GM21529 (cell line): ENCODE data around the gene EPAS1.

Experiments
- ATAC-seq: cut with Tn5 transposase; IDR thresholded peaks from one replicate; pipeline ENCODE4 v1.9.1; 2021; ENCODE audit not compliant: unreplicated experiment

Gene EPAS1

DNA sequence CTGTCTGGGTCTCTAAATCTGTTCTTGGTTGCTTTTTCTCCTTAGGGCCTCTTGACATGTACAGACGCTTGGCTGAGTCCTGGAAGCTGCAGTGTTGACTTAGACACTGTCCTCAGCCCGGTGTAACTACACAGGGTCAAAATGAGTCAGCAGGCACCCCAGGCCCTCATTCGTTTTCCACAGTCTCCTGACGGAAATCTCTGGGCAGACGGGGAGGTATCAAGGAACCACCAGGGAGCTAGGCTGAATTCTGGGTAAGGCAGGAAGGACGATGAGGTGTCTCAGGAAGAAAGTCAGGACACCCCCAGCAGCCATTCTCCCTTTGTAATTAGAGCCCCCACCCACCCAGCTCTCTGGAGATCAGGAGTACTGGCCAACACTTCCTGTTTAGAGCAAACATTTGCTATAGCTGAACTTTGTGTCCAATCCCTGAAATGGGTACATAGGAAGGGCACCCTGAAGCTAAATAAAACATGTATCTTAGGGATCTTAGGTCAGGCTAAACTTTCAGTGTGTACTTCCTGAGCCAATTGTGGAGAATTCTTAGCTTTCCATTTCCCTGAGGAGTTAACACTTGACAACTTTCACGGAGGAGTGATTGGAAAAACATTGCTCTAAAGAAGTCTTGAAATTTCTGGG lies 23.9 kb upstream of the EPAS1 start:
- no peak for ATAC-seq

DNA sequence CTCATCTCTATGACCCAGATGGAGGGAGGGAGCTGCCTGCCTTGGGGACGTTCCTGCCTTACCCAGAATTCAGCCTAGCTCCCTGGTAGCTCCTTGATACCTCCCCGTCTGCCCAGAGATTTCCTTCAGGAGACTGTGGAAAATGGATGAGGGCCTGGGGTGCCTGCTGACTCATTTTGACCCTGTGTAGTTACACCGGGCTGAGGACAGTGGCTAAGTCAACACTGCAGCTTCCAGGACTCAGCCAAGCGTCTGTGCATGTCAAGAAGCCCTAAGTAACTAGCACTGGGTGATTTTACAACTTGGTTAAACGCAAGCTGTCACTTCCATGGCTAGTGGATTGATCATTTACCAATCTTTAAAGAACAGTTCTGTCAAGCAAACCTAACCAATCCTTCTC lies 23.3 kb upstream of the EPAS1 start:
- ATAC-seq: no peak

DNA sequence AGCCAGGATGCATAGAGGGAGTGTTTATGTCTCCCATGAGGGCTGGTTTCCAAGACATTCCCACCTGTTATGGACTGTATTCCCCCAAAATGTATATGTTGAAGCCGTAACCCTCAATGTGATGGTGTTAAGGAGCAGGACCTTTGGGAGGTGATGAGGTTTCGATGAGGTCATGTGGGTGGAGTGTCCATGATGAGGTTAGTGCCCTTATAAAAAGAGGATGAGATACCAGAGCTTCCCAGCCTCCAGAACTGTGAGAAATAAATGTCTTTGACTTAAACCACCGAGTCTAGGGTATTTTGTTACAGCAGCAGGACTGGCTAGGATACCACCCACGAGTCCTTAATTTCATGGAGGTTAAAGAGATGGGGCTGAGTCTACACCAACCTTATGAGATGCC lies 22.6 kb upstream of the EPAS1 start:
- ATAC-seq: no peak

DNA sequence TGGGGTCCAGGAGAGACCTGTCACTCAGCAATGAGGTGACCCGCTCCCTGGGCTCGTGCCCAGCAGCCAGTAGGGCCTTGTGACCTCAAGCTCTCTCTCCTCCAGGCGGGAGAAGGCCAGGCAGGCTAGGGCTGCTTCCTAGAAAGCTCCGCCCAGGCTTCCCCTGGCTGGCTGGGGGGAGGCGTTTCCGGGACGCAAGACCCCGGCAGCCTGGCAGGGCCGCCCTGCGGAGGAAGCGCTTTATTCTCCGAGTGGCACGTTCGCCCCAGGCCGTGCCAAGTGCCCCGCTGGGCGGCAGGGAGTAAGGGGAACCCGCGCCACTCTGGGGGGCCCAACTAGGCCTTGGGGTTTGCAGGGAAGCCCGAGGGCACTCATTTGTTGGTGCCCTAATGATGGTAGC lies 21.2 kb upstream of the EPAS1 start:
- no peak for ATAC-seq

DNA sequence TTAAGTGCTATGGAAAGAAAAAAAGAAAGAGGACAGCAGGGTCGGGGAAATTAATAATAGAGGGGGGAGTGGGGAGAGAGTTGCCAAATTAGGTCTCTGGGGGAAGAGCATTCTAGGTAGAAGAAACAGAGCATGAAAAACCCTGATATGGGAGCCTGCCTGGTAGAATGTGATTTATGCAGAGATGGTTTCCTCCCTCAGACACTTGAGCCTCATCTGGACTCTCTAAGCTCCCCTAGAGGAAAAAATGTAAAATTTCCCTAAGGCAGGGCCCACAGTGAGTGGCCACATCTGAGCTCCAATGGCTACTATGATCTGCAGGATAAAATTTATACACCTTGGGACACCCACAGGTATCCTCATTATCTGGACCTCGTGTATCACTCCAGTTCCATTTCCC lies 20.6 kb upstream of the EPAS1 start:
- no peak for ATAC-seq

DNA sequence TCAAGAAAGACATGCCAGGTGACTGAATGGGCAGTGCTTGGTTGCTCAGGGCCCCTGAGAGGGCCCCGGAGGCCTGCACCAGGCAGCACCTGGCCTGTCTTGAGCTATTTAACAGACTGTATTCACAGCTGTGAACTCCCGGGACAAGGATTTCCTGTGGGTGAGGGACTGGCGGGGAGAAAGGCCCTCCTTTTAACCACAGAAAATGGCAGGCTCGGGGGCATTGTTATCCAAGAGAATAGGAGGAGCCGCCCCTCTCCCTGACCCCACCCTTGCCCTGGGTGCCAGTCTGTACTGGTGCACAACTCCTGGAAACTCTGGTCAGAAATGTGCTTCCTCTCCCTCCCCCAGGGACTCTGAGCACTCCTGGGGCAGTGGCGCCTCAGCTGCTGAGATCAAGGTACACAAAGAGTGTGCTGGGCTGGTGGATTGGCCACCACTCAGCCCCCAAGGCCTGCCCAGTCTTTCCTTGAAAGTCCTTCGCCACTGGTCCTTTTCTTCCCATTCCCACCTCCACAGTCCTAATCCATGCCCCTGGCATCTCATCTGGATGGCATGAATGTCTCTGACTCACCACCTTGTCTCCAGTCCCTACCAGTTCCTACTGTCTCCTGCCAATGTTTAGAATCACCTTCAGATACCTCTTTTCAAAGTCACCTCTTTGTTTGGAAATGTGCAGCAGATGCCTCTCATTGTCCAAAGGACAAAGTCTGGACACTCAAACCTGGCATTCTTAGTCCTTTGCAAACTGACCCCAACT lies 19.6 kb upstream of the EPAS1 start:
- ATAC-seq: no peak

DNA sequence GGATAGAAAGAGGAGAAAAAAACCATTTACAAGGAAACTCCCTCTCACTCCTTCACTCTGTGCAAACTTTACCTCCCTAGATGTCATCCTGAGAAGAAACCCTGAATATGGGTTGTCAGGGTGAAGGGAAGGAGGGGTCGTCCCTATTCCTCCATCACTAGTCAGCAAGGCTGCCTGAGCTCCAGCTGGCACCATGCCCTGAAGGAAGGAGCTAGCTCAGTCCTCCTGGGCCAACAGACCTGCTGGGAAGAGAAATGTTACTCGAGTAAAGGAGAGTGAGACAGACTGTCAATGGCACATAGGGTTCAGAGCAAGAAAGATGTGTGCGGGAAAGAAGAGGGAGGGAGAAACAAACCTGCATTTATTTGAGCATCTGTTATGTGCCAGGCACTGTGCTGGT lies 18.3 kb upstream of the EPAS1 start:
- no peak for ATAC-seq

DNA sequence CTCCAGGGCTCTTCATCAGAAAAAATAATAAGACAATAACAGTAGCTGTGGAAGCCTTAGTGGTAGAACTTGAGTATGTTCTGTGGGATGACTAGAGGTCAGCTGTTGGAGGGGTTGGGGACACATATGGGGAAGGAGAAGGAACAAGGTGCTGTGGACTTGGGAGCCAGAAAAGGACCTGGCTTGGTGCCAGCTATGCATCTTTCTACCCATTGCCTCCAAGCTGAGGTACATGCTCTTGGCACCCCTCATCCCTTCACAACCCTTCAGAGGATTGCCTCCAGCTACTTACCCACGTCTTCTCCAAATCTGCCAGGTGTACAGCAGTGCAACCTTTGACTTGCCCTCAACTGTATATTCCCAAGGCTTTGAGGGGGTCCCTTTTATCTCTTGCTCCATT lies 15.3 kb upstream of the EPAS1 start:
- no peak for ATAC-seq

DNA sequence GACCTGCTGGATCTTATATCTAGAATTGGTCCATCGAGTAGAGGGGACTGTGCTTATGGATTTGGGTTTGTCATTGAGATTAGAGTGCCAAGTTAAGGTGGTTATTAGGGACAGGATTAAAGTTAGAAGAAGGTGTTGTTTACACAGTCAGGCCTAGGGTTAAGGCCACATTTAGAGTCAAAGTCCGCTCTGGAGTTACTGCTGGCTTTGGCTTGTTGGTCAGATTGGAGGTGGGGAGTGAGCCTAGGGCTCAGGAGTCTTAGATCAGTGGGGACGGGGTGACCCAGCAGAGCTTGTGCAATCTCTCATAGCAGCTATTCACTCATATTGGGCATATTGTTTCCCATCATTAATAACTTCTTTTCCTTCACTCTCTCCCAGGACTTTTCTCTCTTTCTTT lies 13.5 kb upstream of the EPAS1 start:
- ATAC-seq: no peak

DNA sequence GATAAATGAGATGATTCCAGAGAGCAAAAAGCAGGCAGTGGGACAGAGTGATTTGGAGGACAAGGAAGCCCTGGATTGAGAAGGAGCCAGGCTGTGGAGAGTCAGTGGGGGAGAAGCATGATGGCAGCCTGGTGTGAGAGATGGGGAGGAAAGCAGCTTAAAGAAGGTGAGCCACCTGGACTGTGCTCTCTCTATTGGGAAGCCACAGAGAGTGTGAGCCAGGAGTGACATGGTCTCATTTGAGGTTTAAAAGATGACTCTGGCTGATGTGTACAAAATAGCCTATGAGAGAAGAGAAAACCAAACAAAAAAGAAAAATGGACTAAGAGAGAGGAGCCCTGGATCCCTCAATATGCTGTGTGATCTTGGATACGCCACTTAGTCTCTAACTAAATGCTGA lies 12.9 kb upstream of the EPAS1 start:
- no peak for ATAC-seq

DNA sequence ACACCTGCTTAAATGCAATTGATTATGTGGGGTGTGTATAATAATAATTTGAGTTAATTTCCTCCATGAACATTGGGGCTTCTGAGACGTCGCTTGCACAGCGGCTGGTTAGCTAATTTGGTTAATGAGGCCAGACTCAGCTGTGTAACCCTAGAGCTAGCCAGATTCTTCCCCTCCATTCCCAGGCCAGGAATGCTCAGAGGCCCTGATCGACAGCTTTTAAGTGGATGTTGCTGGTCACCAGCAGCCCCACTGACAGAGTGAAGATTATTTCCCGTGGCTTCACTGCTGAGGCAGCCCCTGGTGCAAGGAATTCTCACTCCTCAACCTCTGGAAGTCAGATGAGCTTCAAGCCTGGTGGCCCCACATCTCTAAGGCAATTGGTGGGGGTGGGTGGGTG lies 12.4 kb upstream of the EPAS1 start:
- ATAC-seq: no peak

DNA sequence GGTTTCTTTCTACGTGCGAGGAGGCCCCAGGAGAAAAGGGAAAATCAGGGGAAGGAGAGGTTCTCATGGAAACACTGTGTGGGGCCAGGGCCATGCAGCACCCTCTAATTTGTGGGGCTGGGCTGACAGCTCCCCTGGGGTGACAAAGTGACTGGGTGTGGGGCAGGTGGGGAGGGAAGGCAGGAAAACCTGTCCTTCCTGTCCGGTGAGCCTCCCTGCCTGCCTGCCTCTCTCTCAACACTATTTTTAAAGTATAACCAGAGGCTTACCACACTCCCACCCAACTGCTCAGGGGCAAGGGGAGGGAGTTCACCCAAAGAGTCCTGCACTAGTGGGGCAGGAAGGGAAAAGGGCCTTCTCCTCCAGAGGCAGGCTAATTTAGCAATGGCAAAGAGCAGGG lies 10.5 kb upstream of the EPAS1 start:
- no peak for ATAC-seq

DNA sequence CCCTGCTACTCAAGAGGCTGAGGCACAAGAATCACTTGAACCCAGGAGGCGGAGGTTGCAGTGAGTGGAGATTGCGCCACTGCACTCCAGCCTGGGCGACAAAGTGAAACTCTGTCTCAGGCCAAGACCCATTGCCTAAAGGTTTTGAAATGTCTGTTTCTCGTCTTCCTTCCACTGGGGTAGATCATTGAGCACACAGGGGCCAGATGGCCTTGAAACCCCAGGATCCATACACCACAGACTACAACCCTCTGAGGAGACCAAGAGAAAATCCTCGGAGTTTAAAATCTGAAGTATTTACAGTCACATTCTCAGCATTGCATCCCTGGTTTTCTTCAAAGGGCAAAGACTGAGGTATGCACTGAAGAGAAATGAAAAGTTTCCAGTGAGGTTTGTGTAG lies 7.1 kb upstream of the EPAS1 start:
- no peak for ATAC-seq

DNA sequence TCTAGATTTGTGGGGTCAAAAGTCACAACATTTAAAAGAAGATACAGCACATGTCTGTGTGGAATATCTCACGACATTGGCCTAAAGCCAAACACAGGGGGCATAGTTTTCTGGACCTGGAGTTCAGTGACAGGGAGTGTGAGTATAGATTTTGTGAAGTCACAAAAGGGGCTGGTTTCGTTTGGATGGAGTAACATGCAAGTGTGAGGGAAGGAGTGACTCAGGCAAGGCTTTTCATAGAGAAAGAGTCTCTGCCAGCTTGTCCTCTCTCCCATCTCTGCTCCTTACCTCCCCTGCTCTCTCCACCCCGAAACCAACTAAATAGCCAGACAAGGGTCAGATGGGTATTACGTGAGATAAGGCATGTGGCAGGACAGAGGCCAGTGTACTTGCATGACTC lies 3.7 kb upstream of the EPAS1 start:
- ATAC-seq: no peak

DNA sequence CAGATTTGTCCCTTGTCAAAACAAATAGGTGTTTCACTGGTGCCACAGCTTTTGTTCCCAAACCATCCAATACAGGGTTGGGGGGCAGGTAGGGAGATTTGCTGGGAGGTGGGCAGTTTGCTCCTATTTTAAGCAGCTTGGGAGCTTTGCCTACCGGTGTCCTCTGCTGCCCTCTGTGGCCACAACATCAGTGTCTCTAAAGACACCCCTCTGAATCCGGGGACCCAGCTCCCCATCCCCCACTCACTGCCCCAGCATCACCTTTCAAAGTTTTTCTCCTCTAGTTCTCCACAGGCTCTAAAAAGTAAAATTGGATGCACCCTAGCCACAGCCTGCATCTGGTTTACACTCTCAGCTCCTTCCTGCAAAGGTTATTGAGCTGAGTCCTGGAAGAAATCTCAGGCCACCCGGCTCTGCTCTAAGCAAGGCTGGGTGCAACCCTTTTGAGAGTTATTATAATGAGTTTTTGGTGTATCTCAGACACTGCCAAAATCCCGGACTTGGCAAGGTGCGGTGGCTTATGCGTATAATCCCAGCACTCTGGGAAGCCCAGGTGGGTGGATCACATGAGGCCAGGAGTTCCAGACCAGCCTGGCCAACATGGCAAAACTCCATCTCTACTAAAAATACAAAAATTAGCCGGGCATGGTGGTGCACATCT lies 2.9 kb upstream of the EPAS1 start:
- ATAC-seq: no peak

DNA sequence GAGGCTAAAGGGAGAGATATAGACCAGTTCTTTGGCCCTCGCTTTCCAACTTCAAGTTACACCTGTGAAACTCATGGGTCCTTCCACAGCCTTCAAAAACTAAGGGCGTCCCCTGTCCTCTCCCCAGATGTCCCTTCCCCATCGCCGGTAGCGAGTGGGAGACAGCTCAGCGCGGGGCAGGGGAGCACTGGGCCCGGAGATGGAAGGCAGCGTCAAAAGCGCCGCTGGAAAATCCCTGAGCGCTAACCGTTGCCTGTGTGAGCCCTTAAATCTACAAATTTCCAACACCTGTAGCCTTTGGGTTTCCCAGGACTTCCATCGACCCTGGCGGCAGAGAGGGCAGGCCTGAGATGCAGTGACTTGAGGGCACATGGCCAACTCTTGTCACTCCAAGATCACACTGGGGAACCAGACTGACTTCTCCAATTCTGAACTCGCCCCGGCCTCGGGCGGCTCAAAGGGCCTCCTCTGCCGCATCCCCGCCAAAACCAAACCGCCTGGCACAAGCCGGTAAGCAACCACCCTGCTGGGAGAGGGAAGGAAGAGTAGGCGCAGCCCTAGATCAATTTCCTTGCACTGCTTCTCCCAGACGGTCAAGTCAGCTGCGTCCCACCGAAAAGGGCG lies 879 bp upstream of the EPAS1 start:
- ATAC-seq: no peak

DNA sequence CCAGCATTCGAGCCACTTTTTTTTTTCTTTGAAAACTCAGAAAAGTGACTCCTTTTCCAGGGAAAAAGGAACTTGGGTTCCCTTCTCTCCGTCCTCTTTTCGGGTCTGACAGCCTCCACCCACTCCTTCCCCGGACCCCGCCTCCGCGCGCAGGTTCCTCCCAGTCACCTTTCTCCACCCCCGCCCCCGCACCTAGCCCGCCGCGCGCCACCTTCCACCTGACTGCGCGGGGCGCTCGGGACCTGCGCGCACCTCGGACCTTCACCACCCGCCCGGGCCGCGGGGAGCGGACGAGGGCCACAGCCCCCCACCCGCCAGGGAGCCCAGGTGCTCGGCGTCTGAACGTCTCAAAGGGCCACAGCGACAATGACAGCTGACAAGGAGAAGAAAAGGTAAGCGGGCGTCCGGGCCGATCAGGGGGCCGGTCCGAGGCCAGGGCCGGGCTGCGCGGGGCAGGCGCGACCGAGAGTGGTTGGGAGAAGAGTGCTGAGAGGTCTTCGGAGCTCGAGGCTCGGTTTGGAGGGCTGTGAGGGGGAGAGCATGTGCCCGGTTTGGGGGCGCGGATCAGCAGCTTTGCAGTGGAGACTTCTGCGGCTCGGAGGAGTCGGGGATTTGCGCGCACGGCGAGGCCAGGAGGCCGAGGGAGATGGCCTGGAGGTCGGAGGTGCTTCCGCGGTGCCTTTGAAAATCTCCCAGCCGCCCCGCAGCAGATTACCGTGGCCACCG lies 502 bp downstream of the EPAS1 start:
- ATAC-seq: peak; percentile 32

DNA sequence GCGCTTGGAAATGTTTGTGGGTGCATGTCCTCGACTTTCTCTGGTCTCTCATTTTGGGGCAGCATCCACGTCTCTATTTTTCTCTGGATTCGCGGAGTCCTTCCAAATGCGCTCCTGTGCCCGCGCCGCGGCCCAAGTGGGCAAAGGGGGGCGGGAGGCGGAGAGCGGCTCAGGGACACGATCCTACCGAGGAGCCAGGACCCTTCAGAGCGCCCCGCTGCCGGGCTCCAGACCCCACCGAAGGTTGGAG lies 990 bp downstream of the EPAS1 start:
- ATAC-seq: no peak

DNA sequence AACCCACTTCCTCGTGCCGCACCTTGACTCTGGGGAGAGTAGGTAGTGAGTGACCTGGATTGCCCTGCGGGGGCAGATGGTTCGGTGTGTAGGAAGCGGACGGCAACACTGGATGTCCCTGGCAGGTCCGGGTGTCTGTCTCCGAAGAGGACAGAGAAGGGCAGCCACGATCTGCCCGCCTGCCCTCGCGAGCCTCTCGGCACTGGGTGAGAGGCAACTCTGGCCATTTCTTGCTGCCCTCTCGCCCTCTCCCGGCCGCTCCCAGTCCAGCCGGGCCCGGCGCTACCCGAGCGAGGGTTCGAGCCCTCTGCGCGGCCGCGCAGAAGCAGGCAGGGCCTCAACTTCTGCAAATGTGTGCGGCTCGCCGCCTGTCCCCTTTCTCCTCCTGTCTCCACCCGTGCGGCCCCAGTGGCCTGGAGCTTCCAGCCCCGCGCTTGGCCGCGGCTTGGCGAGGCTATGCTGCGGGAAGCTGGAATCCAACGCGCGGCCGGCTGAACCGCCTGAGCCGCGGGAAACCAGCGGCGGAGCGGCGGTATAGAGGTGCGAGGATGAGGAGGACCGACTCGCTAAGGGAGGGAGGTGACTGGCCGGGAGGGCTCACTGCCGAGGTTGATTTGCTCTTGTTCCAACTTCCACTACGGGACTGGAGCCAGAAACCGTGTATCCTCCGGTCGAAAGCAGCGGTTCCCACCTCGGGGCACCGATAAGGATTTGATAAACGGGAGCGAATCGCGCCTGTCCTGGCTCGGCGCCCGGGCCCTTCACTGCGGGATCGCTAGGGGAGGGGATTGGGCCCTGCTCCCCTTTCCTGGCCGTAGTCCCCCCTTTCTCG lies 1.5 kb downstream of the EPAS1 start:
- no peak for ATAC-seq

DNA sequence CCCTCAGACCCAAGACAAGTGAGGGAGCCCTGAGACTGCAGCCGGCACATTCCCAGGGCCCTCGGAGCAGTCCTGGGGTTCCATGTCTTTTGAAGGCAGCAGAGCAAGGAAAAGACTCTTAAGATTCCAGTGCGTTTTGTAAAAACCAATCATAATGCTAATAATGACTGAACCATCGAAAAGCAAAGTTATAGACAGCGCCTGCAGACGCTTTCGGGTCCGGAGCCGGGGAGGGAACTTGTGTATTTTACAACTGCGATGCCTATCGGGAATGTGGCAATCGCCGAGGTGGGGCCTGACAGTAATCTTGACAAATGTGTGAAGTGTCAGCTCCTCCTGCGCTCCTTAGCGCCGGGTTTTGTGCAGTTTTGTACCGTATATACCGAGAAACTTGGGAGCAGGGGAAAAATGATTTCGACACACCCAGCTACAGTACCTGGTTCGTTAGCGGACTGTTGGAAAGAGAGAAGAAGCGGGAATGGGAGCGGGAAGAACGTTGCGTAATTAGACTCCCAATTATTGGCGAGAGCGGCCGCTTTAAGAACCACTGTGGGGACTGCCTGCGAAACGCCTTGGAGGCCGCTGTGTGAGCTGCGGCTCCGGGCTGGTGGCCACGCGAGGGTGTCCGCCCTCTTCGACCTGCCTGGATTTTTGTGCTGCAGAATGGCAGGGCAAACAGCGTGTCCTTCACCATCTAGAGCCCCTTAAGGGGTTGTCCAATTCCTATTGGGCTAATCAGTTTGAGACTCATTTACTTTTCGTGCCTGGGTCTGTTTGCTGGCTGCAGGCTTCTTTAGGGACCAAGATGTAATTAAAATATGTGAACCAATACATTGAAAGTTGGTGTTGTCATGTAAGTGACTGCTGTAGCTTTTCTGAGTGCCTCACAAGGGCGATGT lies 2.4 kb downstream of the EPAS1 start:
- no peak for ATAC-seq
